NCI-H128 (cell line): ENCODE data around the gene SCN8A.

Source experiments
- DNase-seq: peaks from one replicate; lab custom pipeline; 2025; ENCODE audit not compliant: unreplicated experiment; lab: John Stamatoyannopoulos, UW

The SCN8A gene

DNA sequence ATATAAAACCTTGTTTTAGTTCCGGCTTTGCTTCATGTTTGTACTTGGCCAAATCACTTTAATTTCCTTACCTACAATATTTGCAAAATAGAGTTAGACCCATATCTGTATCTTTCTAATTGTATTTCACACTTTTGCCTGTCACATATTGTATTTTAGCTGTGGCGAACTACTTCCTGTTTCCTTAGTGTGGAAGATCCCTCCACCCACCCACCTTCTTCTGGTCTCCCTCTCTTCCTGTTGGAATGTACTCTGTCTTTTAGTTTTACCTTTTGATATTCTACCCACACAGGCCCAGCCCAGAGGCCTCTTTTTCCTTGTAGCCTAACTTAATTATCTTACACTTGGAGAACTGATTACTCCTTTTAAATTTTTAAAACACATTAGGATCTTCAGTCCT lies 78.2 kb downstream of the SCN8A start:
- DNase-seq = no peak

DNA sequence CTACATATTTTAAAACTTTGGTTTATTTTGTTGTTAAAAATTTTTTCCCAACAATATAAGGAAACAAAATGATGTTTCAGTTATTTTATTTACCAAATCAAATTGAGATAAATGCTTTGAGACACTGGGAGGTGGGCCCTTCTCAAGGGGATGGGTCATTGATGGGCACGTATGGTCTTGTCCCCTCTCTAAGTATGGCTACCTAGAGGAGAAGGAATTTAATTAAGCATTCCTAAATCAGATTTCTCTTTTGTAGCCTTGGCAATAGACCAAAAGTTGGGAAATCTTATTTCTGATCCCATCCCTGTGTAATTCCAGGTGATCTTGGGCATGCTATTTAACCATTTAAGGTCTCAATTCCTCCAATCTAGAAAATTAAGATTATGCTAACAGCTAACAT lies 79.0 kb downstream of the SCN8A start:
- no peak for DNase-seq

DNA sequence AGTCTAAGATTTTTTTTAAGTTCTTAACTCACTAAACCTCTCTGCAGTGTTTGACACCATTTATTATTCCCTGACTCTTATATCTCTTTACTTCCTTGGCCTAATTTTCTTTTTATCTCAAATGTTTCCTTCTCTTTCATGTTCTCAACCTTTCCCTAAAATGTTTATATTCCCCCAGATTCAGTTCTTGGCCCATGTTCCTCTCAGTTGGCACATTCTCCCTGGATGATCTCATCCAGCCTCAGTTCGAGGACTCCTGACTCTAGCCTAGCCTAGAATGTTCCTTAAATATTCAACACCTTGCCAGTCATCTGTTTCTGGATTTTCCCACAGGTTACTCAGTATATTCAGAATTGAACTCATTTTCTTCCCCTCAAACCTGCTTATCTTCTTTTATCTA lies 81.3 kb downstream of the SCN8A start:
- DNase-seq = no peak

DNA sequence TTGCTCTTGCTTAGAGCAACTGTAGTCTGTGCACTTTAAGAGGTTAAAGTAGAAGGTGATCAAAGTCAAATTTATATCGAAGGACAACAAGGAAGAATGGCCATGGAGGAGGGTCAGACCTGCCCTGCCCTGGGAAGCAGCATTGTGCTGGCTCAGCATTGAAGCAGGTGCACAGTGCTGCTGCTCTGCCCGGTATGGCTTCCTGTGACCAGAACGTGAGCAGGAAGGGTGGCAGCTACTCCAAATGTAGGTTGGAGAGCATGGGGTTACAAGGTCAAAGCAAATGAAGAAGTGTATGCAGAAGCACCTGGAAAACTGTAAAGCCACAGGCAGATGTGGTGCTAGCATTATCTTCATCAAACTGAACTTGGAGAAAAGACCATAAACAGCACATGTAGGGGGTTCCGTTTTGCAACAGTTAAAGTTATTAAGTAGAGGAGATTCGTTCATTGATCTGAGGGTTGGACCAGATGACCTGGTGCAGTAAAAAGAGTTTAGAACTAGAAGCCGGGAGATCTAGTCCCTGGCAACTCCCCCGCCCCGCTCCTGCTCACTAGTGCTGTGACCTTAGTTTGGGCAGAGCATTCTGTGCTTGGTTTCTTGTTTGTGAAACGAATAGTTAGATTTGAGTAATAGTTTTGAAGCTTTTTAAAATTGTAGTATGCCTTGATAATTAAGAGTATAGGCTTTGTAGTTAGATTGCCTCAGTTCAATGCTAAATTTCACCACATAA lies 84.2 kb downstream of the SCN8A start:
- DNase-seq = no peak

DNA sequence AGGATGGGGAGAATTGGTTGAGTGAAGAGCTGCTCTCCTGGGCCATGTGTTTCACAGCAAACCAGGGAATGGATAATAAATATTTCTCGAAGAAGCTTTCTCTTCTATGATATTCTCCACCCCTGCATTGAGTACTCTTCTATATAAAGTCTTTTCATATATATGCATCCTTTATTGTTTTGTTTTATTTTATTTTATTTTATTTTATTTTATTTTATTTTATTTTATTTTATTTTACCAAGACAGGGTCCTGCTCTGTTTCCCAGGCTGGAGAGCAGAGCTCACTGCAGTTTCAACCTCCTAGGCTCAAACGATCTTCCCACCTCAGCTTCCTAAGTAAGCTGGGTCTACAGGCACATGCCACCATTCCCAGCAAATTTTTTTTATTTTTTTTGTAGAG lies 85.8 kb downstream of the SCN8A start:
- no peak for DNase-seq

DNA sequence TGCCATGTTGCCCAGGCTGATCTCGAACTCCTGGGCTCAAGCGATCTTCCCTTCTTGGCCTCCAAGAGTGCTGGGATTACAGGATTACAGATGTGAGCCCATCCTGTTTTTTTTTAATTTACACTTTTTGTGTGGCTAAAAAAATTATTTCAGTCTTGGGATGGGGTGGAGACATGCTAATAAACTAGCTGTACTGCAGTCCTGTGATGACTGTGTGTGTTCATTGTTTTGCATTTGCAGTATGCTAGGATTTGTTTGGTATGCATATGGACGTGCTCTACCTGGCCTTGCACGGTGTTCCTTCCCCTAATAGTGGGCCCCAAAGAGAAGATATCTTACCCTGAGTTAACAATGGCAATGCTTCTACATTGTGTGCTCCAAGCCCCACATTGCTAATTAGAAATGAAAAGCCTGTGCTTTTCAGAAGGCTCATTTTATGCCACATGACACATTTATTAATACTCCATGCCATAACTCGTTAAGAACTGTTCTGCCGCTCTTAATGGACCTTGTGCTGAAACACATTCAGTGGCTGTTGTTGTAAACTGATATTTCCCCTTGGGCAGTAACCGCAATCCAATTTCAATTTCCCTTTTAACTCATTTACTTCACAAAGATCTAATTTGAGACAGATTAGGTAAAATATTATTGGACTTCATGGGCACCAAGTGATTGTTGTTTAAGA lies 86.4 kb downstream of the SCN8A start:
- no peak for DNase-seq

DNA sequence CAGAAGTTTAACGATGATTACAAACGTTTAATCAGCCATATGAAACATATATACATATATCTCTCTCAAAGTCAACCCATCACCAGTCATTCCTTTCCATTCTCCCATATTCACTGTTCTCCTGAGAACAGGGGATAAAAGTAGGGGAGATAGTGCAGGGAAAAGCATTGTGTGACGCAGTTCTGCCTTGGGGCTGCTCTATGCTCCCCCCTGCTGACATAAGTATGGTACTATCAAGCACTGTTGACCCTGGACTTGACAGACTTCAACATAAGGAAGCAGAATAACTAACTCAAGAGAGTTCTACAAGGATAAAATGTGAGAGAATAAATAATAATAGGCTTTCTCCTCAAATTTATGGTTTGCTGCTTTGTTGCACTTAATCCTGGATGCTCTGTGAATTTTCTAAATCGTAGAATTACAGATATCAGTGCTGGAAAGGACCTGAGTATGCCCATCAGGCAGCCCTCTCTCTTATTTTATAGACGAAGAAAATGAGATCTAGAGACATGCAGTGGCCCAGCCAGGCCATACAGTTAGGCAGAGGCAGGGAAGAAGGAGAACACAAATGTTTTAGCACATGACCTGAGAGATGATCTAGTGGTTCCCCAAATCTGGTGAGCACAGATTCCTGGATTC lies 87.2 kb downstream of the SCN8A start:
- DNase-seq = no peak

DNA sequence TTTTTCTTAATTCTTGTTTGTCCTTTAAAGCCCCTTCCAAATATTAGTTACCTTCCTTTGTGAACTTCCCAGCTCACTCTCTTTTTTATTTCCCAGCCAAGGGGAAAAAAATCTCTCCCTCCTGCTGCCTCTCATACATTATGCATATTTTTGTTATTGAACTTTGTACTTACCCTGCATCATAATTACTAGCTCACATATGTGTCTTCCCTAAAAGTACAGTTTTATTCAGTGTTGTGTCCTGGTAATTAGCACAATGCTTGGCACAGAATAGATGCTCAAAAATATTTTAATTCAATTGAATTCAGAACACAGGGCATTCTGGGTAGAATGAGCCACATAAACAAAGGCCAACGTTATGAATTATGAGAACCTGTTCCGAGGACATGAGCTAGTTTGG lies 91.9 kb downstream of the SCN8A start:
- no peak for DNase-seq

DNA sequence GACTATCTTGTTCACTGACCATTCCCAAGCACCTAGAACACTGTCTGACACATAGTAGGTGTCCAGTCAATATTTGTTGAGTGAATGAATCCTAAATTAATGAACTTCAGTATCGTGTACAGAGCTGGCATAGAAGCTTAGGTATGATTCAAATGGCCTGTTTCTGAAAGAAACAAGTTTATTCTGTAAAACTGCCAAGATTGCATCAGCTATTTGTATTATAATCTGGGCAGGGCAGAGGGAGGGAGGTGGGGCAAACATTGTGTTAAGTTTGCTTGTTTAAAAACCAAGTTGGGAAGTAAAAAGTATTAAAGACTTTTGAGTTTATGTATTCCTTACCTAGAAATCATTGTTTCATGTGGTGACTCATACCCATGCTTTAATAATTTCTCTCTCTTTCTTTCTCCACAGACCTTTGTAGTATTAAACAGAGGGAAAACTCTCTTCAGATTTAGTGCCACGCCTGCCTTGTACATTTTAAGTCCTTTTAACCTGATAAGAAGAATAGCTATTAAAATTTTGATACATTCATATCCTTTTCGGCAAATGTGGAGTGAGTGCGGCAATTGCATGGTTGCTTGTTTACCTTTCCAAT lies 92.8 kb downstream of the SCN8A start:
- no peak for DNase-seq

DNA sequence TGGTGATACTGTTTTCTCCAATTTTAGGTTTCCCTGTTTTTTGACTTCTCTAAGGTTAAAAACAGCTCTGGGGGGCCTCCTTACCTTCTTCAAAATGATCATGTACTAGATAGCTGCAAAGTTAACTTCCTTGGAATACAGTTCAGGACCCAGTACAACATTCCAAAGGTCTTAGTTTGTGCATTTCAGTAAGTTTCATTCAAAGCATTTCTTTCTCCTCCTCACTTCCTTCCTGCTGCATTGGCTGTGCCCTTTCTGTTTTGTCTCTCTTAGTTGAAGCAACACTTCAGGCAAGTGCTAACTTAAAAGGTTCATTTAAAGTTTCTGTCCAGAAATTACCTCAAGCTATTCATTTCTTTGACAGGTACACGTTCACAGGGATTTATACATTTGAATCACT lies 95.7 kb downstream of the SCN8A start:
- DNase-seq = no peak

DNA sequence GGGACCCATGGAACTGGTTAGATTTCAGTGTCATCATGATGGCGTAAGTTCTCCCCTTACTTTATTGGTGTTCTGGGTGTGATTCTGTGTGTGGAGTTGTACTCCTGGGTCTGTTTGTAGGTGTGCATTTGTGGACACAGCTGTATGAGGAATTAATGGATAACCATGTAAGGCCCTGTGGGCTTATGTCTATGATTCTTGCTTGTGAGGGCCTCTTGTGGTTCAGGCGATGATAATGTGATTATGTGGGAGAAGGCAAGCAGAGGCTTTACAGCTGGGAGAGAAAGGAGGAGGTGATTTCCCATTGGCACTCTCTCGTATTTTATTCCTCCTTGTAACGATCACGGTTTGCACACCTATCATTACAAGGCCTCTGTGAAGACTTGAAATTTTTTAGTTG lies 96.1 kb downstream of the SCN8A start:
- DNase-seq = no peak

DNA sequence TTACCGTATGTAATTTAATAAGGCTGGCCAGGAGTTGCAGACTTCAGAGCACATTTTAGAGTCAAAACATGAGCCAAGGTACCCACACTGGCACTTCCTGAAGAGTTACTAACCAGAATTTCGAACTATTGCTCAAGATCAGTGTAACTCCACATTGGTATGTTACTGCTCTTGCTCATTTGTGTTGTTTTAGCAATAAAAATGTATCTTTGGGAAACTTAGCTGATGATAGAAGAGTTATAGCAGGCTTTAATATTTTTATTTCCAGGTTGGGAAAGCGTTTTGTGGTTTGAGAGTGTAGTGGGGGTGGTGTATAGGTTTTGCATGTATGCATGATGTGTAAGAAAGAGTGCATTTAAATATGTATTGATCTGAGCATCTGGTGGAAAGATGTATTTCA lies 96.6 kb downstream of the SCN8A start:
- DNase-seq = no peak

DNA sequence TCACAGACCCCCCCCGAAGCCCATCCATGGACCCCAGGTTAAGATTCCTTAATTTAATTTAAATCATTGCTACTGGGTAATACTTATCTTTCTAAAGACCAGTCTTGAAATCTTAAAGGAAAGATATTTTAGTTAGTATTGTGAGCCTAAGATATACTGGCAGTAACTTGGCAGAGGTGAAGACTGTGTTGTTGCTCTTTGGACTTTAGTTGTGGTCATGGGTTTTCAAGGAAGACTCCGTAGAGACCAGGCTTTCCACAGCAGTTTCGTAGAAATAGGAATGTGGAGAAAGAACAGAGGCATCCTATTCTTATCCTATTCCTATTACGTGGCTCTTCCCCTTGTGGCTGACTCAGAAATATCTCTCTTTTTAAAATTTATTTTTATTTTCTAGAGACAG lies 99.0 kb downstream of the SCN8A start:
- DNase-seq = no peak

DNA sequence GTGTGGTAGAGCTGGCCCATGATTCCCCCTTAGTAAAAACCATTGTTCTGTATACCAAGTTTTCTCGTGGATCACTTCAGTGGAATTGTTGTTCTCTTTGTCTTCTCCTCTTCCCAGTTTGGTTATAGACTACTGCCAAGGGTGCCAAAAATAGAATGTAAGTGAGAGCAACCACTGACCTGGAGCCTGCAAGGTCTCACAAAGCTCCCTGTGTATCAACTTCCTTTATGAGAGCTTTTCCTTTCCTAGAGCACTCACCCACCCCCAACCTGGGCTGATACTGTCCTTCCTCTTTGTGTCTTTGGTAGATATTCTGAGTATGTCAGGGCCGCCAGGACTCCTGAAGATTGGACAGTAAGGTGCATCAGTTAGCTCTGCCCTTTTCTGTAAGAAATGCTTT lies 101.0 kb downstream of the SCN8A start:
- DNase-seq = no peak

DNA sequence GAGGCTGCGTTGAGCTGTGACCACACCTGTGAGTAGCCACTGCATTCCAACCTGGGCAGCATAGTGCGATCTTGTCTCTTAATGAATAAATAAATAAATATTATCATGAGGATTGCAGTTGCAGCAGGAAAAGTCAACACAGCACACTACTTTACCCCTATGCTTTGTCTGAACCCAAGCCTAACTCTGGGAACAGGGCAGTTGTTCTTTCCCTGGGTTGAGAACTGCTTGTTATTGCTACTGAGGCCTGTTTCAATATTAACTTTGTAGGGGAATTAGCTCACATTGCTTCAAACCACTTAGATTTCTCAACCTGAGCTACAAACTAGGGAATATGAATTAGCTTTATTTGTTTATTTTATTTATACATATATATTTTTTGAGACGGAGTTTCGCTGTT lies 102.5 kb downstream of the SCN8A start:
- no peak for DNase-seq

DNA sequence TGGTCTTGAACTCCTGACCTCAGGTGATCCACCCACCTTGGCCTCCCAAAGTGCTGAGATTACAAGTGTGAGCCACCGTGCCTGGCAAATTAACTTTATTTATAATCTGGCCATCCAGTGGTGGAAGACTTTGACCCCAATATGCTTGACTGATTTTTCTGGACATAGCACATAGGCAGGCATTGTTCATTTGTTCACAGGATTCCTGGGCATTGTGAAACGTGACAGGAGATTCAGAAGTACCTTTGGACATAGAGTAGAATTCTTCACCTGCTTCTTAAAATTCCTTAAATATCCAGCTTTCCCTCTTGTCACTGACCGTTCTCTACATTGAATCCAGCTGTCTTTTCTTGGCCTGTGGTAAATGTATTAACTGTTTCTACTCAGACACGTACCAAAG lies 103.1 kb downstream of the SCN8A start:
- DNase-seq = no peak

DNA sequence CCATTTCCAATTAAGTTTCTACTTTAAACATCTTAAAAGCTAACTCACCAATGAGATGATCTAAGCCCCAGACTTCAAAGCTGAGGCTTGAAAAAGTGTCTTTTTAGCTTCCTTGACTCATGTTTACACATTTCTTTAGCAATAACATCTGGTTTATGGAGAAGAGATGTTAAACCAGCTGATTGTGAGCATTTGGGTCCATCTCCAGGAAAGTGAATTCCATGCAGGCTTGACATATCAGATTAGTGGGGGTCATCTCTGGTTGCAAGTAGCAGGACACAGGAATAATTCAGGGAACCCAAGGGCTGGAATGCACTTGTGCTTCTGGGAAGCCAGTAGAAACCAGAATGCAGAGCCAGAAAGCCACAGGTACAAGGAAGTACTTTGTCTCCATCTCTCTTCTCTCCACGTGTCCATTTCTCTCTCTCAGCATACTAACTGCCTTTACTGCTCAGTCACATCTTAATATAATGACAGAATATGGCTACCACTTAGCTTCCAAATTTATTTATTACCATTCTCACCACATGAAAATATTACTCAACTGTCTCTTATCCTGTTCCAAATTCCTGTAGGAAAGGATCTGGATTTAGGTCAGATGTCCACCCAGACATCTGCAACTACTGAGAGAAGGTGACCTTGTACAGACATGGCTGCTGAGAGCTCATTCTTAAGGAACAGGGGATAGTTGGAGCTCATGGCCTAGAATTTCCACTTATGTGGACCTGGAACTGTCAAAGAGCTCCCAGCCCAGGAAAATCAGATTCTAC lies 104.4 kb downstream of the SCN8A start:
- DNase-seq = no peak

DNA sequence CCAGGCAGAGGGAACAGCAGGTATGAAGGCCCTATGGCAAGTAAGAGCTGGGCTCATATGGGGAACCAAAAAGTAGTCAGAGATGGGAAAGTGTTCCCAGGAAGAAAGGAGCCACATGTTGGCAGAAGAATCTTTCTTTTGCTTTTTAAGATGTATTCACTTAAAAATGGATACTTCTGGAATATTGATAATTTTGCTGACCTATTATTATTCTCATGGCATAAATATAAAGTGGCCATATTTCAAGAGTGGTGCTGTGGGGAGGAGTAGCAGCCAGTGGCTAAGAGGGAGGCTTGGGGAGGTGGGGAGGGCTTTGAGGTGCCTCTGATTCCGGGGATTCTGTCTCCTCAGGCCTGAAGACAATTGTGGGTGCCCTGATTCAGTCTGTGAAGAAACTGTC lies 108.2 kb downstream of the SCN8A start:
- DNase-seq = no peak

DNA sequence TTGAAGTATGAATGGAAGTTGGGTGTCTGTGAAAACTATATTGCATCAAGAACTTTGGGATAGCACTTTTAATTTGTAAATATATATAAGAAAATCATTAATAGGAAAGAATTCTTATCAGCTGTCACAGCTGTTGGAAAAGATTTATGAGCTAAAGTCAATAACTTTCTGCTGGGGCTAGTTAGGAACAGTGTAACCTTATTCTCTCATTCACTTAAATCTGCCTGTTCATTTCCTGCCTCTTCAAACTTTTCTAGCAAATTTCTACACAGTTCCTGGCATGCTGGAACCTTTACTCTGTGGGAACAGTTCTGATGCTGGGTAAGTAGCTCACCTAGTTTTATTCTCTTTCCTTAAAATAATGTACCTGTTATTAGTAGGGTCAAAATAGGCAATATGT lies 109.9 kb downstream of the SCN8A start:
- no peak for DNase-seq

DNA sequence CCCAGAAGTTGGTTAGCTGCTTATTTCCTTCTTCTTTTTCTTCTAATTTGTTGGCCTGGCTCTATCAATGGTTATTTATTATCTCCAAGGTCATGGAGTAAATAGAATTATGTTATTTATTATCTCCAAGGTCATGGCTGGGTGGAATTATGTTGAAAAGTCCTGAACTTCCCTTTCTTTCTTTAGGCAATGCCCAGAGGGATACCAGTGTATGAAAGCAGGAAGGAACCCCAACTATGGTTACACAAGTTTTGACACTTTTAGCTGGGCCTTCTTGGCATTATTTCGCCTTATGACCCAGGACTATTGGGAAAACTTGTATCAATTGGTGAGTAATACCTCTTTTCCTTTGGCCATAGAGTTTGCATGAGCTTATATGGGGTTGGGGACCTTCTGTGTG lies 111.6 kb downstream of the SCN8A start:
- DNase-seq = no peak

DNA sequence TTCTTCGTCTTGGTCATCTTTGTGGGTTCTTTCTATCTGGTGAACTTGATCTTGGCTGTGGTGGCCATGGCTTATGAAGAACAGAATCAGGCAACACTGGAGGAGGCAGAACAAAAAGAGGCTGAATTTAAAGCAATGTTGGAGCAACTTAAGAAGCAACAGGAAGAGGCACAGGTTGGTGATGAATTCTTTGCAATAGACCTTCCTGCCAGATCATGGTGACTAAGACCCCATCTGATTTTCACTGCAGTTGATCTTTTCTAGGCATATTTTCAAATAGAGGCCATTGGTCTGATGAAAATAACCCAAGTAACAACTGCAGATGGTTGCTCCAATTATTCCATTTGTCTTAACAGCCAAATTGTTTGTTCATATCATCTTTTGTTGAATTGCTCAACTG lies 114.4 kb downstream of the SCN8A start:
- DNase-seq = no peak
